A549 (cell line): ENCODE measurements around the gene PBRM1.

Experiments used
- CEBPB ChIP-seq, 2 experiments: fragments of >200 bp in 1 of 2; sonication (Bioruptor Twin) in 1 of 2; formaldehyde crosslinking in 1 of 2; IDR thresholded peaks; 2 replicates each; pipeline ENCODE4 v1.6.1; 2012 to 2016
- EP300 ChIP-seq, 2 experiments: fragments of >200 bp; sonication (Bioruptor Twin); formaldehyde crosslinking; IDR thresholded peaks; 2 replicates in 1 of 2; 3 replicates in 1 of 2; pipeline ENCODE4 v1.6.1; 2016 to 2017
- KDM5A ChIP-seq: fragments of 200-600 bp; sonication (generic); IDR thresholded peaks from 2 replicates; pipeline ENCODE4 v1.6.1; 2016; ENCODE audit warnings: antibody characterized with exemption, mild to moderate bottlenecking
- MAFK ChIP-seq: fragments of 450-650 bp; IDR thresholded peaks from 2 replicates; pipeline ENCODE4 v1.6.1; 2014; ENCODE audit not compliant: partially characterized antibody
- POLR2A ChIP-seq: IDR thresholded peaks from 2 replicates; pipeline ENCODE4 v1.6.1; 2012; ENCODE audit warnings: mild to moderate bottlenecking, low read length
- SMC3 ChIP-seq: fragments of >200 bp; sonication (Bioruptor Twin); formaldehyde crosslinking; IDR thresholded peaks from 3 replicates; pipeline ENCODE4 v1.6.1; 2018; ENCODE audit warnings: inconsistent platforms
- TF ChIP-seq, protein P1 (sequence below): fragments of >200 bp; sonication (Bioruptor Twin); formaldehyde crosslinking; IDR thresholded peaks from 3 replicates; pipeline ENCODE4 v1.5.1; 2016
- TF ChIP-seq, protein P2 (sequence below): fragments of 150-350 bp; IDR thresholded peaks from 2 replicates; pipeline ENCODE4 v1.6.1; 2014; ENCODE audit warnings: low read depth, mild to moderate bottlenecking, low read length
- TF ChIP-seq, protein P3 (sequence below): IDR thresholded peaks from 2 replicates; pipeline ENCODE4 v1.6.1; 2012

DNA sequence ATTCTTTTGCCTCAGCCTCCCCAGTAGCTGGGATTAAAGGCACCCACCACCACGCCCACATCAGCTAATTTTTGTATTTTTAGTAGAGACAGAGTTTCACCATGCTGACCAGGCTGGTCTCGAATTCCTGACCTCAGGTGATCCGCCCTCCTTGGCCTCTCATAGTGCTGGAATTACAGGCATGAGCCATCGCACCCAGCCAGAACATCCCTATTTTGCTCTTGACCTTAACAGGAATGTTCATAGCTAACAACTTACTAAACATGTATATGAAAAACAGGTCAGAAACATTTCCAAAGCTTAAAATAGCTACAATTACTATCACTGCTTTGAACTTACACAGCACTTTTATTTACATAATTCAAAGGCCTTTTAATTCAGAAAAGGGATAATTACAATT lies 115.6 kb downstream of the PBRM1 start:
- TF ChIP-seq MAFK (no peak), CEBPB (IDR thresholded peaks at IDR 0.05) (no peak), POLR2A (no peak), EP300 (IDR thresholded peaks at IDR 0.05) (no peak), SMC3 (no peak), KDM5A (no peak)
- TF ChIP-seq, protein P1, sequence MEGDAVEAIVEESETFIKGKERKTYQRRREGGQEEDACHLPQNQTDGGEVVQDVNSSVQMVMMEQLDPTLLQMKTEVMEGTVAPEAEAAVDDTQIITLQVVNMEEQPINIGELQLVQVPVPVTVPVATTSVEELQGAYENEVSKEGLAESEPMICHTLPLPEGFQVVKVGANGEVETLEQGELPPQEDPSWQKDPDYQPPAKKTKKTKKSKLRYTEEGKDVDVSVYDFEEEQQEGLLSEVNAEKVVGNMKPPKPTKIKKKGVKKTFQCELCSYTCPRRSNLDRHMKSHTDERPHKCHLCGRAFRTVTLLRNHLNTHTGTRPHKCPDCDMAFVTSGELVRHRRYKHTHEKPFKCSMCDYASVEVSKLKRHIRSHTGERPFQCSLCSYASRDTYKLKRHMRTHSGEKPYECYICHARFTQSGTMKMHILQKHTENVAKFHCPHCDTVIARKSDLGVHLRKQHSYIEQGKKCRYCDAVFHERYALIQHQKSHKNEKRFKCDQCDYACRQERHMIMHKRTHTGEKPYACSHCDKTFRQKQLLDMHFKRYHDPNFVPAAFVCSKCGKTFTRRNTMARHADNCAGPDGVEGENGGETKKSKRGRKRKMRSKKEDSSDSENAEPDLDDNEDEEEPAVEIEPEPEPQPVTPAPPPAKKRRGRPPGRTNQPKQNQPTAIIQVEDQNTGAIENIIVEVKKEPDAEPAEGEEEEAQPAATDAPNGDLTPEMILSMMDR: no peak
- TF ChIP-seq, protein P2, sequence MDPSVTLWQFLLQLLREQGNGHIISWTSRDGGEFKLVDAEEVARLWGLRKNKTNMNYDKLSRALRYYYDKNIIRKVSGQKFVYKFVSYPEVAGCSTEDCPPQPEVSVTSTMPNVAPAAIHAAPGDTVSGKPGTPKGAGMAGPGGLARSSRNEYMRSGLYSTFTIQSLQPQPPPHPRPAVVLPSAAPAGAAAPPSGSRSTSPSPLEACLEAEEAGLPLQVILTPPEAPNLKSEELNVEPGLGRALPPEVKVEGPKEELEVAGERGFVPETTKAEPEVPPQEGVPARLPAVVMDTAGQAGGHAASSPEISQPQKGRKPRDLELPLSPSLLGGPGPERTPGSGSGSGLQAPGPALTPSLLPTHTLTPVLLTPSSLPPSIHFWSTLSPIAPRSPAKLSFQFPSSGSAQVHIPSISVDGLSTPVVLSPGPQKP: no peak
- TF ChIP-seq, protein P3, sequence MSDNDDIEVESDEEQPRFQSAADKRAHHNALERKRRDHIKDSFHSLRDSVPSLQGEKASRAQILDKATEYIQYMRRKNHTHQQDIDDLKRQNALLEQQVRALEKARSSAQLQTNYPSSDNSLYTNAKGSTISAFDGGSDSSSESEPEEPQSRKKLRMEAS: no peak
